ENCODE data around the gene DGAT2.

The DGAT2 gene

DNA sequence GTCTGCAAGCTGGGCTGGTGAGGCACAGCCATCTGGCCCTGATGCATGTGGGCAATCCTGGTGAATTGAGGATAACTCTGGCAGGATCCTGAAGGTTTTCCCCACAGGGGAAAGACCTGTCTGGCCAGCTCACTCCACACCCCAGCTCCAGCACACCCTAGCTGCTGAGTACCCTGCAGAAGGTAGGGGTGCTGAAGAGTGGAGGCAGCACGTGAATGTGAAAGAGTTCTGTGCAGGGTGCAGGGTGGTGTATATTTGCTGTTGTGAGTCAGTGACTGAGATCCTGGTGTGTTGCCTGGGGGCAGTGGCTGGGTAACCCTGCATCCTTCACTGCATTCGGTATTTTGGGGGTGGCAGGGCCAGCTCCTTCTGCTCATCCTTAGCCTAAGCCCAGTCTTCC, 22.4 kb downstream of the DGAT2 start:
- in situ Hi-C loops (cut with MboI; ENCODE audit: low sequenced_read_pairs, unreplicated experiment), result no loop called here
- no peak for DNase-seq (ENCODE audit: low spot score)
- TF ChIP-seq, protein P1, sequence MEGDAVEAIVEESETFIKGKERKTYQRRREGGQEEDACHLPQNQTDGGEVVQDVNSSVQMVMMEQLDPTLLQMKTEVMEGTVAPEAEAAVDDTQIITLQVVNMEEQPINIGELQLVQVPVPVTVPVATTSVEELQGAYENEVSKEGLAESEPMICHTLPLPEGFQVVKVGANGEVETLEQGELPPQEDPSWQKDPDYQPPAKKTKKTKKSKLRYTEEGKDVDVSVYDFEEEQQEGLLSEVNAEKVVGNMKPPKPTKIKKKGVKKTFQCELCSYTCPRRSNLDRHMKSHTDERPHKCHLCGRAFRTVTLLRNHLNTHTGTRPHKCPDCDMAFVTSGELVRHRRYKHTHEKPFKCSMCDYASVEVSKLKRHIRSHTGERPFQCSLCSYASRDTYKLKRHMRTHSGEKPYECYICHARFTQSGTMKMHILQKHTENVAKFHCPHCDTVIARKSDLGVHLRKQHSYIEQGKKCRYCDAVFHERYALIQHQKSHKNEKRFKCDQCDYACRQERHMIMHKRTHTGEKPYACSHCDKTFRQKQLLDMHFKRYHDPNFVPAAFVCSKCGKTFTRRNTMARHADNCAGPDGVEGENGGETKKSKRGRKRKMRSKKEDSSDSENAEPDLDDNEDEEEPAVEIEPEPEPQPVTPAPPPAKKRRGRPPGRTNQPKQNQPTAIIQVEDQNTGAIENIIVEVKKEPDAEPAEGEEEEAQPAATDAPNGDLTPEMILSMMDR (IDR thresholded peaks at IDR 0.05; ENCODE audit: borderline replicate concordance, control extremely low read depth, extremely low read depth, insufficient read depth, missing control alignments), result no peak

- in situ Hi-C loops (cut with MboI; ENCODE audit: low sequenced_read_pairs, unreplicated experiment), result no loop called here
- no peak for DNase-seq (ENCODE audit: low spot score)
- TF ChIP-seq, protein P1 (IDR thresholded peaks at IDR 0.05; ENCODE audit: borderline replicate concordance, control extremely low read depth, extremely low read depth, insufficient read depth, missing control alignments), result no peak
These were observed 23.7 kb downstream of the DGAT2 start for GRCh38 chr11:75792127-75792731.

DNA sequence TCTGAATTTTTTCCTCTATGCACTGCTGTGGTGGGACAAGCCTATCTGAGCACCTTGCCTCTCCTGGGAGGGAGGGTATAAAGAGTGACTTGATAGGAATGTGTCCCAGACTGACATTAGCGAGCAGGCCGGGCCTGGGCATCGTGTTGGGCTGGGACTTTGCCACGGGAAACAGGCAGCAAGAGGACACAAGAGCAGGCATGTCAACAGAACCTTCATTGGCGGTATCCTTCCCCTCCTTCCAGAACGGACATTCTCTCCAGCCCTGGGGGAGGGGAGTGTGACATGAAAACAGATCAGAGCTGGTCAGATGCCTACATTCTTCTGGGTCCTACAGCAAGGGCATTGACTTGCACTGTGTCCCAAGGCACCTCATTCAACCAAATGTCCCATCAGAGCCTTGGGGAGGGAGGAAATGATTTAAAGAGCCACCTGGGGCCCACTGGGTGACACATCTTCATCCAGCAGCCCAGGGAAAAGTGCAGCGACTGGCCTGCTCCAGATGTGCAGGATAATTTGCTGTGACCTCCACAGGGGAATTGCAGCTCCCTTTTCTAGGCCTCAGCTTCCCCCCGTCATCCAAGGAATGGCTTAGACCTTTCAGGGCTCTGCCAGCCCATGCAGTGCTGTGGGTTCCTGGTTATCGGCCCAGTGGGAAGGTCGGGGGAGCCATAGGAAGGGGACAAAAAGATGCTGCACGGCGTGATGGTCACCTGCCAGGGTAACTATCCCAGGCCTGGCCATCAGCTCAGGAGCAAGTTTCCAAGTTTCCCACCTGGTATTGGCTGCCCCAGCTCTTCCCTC, 24.6 kb downstream of the DGAT2 start:
- TF ChIP-seq, protein P1 (IDR thresholded peaks at IDR 0.05; ENCODE audit: borderline replicate concordance, control extremely low read depth, extremely low read depth, insufficient read depth, missing control alignments), result no peak
- in situ Hi-C loops (cut with MboI; ENCODE audit: low sequenced_read_pairs, unreplicated experiment), result no loop called here
- DNase-seq (ENCODE audit: low spot score), result no peak

DNA sequence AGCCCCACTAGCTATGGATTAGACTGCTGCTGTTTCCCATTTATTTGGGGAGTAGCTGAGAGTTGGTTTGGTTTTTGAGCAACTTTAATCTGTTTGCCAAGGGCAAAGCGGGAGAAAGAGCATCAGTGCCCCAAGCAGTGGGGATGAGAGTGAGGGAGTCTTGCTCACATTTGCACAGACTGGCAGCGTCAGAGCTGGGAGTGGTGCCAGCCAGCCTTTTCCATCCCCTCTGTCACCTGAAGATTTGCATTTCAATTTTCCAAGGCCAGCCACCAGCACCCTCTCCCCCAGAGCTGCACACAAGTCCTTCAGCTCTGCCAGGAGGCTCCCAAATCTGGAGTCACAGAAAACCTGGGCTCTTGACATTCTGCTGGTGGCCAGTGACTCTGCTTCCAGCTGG, 25.4 kb downstream of the DGAT2 start:
- in situ Hi-C loops (cut with MboI; ENCODE audit: low sequenced_read_pairs, unreplicated experiment), result no loop called here
- TF ChIP-seq, protein P1 (IDR thresholded peaks at IDR 0.05; ENCODE audit: borderline replicate concordance, control extremely low read depth, extremely low read depth, insufficient read depth, missing control alignments), result no peak
- DNase-seq (ENCODE audit: low spot score), result no peak

DNA sequence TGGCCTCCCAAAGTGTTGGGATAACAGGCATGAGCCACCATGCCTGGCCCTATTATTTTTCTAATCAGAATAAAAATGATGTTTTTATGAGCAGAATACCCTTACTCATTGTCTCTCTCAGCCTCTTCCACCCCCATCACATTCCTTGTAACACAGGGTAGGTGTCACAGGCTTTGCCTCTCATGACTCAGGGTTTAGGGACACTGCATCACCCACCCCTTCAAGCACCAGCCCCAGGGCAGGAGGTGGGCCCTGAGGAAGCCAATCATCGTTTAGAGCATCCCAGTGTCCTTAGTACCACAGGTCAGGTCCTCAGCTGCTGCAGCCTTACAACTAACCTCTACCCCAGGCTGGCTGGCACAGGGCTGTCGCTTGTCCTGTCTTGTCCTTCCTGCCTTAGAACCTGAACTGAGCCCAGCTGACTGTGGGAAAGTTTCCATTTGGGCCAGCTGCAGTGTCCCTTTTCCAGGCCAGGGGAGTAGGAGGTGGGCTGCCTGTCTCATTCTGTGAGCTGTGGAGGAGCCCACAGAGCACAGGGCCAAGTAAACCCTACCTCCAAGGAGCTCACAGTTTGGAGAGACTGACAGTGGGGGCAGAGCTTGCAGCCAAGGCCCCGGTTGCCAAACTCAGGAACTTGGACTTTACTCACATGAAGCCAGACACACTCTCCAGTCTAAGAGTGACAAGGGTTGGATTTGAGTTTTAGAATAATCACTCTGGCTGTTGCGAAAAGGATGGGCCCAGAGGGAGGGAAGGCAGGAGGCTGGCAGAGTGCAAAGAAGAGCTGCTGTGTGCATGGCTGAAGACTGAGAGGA, 26.9 kb downstream of the DGAT2 start:
- TF ChIP-seq, protein P1 (IDR thresholded peaks at IDR 0.05; ENCODE audit: borderline replicate concordance, control extremely low read depth, extremely low read depth, insufficient read depth, missing control alignments), result no peak
- DNase-seq (ENCODE audit: low spot score), result no peak
- in situ Hi-C loops (cut with MboI; ENCODE audit: low sequenced_read_pairs, unreplicated experiment), result no loop called here

- in situ Hi-C loops (cut with MboI; ENCODE audit: low sequenced_read_pairs, unreplicated experiment), result no loop called here
- TF ChIP-seq, protein P1 (IDR thresholded peaks at IDR 0.05; ENCODE audit: borderline replicate concordance, control extremely low read depth, extremely low read depth, insufficient read depth, missing control alignments), result no peak
- no peak for DNase-seq (ENCODE audit: low spot score)
These were observed 27.5 kb downstream of the DGAT2 start for GRCh38 chr11:75796091-75796435.

Measured in GM13976 (cell line).